Measurements from ENCODE around the gene CBX1.

DNA sequence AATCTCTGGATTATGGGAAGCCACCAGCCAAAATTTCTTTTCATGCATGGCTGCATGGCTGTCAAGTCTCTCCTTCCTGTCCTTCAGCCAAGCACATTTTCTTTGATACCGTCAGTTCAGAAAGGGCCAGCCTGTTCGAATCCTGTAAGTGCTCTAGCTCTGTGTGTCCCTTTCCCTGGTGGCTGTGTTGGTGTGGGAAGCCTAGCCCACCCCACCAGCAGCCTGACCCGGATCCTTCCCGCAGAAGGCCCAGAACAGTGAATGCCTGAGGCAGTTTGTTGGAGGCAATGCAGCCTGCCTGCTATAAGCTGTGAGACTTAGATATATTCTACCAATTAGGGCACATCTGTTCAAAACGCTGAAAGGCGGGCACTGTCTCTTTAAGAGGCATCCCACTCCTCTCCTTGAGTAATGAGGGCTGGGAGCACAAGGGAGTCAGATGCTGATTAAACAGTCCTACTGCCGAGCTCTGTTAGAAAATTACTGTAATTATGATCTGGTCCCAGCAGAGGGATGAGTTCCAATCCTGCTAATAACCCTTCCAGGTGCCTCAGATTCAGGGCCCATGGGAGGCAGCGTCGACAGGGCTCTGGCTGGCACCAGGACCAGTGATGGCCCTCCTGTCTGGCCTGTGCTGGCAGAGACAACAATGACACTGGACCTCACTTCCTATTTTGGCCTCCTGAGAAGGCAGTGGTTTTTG, 24.7 kb upstream of the CBX1 start:
- TF ChIP-seq, protein P1, sequence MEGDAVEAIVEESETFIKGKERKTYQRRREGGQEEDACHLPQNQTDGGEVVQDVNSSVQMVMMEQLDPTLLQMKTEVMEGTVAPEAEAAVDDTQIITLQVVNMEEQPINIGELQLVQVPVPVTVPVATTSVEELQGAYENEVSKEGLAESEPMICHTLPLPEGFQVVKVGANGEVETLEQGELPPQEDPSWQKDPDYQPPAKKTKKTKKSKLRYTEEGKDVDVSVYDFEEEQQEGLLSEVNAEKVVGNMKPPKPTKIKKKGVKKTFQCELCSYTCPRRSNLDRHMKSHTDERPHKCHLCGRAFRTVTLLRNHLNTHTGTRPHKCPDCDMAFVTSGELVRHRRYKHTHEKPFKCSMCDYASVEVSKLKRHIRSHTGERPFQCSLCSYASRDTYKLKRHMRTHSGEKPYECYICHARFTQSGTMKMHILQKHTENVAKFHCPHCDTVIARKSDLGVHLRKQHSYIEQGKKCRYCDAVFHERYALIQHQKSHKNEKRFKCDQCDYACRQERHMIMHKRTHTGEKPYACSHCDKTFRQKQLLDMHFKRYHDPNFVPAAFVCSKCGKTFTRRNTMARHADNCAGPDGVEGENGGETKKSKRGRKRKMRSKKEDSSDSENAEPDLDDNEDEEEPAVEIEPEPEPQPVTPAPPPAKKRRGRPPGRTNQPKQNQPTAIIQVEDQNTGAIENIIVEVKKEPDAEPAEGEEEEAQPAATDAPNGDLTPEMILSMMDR (IDR thresholded peaks at IDR 0.05): no peak
- no peak for TF ChIP-seq POLR2A (IDR thresholded peaks at IDR 0.05)

Measured in esophagus squamous epithelium (tissue), 4 donors.